Measurements from ENCODE around the gene RNF150. TPM values are rescaled to one million over a fixed set of nuclear protein-coding genes. Genes with fewer than 3 reads are reported as not detected.

Gene RNF150
- total RNA-seq, 1 donor from 2014 or later, result 14.8 TPM

GRCh38 chr4:140993370-140993769 lies 139.9 kb downstream of the RNF150 start:
- Mint-ChIP-seq H3K27me3 (ENCODE audit: low read depth) (no peaks in the 10 kb centered on the region), H3K36me3 (ENCODE audit: low read depth) (no peaks in the 10 kb centered on the region)
- no peak for TF ChIP-seq CTCF (IDR thresholded peaks at IDR 0.05)

DNA sequence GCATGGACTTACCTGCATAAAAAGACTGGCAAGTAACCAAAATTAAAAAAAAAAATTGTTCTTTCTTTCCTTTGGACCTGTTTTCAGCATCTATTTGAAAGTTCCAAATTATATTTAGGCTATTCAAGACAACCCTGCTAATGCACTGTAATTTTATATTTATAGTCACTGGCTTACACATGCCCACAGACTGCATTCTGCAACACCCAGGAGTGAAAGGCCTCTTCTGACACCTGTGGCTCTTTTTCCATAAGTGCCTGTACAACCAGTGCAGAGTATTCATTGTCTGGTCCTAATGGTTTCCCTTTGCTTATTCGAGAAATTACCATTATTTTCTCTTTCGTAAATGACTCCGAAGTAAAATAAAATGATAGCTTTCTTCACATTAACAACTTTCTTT lies 143.3 kb downstream of the RNF150 start:
- Mint-ChIP-seq H3K9me3 (ENCODE audit: low read depth) (no peaks in the 10 kb centered on the region), H3K27me3 (ENCODE audit: low read depth) (no peaks in the 10 kb centered on the region), H3K4me3 (ENCODE audit: unreplicated experiment) (no peak overlapping the region), H3K36me3 (ENCODE audit: low read depth) (no peaks in the 10 kb centered on the region), H3K27ac (ENCODE audit: unreplicated experiment) (no peak overlapping the region), H3K4me1 (ENCODE audit: low read depth) (peaks cover 4% of the 10 kb centered on the region)
- no peak for DNase-seq (ENCODE audit: low spot score)
- no peak for TF ChIP-seq CTCF (IDR thresholded peaks at IDR 0.05)

More at GRCh38 chr4:140993370-140993769, 139.9 kb downstream of the RNF150 start:
- H3K4me3 Mint-ChIP-seq (ENCODE audit: unreplicated experiment), result no peak overlapping the region
- peaks cover 16% of the 10 kb centered on the region for H3K4me1 Mint-ChIP-seq (ENCODE audit: low read depth)
- H3K9me3 Mint-ChIP-seq (ENCODE audit: low read depth), result no peaks in the 10 kb centered on the region
- no peak overlapping the region for H3K27ac Mint-ChIP-seq (ENCODE audit: unreplicated experiment)
- DNase-seq (ENCODE audit: low spot score), result no peak

DNA sequence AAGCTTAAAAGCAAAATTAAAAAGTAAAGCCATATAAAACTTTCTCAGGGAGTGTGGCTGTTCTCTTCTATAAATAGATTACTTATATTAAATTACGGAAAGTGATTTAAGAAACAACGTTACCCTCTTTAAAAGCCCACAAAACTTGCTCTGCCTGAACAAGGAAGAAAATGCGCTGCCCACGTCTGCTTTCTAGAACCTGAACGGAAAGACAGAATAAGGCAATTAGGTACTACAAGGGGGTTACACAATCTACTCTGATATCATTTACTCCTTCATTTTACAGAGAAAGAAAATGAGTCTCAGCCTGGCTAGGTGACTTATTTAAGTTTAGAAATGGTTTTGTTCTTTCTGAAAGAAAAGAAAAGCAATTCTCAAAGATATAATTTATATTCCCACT lies 147.2 kb downstream of the RNF150 start:
- no peak overlapping the region for H3K27ac Mint-ChIP-seq (ENCODE audit: unreplicated experiment)
- DNase-seq (ENCODE audit: low spot score), result no peak
- H3K27me3 Mint-ChIP-seq (ENCODE audit: low read depth), result no peaks in the 10 kb centered on the region
- TF ChIP-seq CTCF (IDR thresholded peaks at IDR 0.05), result no peak
- H3K9me3 Mint-ChIP-seq (ENCODE audit: low read depth), result peaks cover 10% of the 10 kb centered on the region
- H3K36me3 Mint-ChIP-seq (ENCODE audit: low read depth), result peaks cover 2% of the 10 kb centered on the region
- no peak overlapping the region for H3K4me3 Mint-ChIP-seq (ENCODE audit: unreplicated experiment)
- H3K4me1 Mint-ChIP-seq (ENCODE audit: low read depth), result peaks cover 6% of the 10 kb centered on the region

DNA sequence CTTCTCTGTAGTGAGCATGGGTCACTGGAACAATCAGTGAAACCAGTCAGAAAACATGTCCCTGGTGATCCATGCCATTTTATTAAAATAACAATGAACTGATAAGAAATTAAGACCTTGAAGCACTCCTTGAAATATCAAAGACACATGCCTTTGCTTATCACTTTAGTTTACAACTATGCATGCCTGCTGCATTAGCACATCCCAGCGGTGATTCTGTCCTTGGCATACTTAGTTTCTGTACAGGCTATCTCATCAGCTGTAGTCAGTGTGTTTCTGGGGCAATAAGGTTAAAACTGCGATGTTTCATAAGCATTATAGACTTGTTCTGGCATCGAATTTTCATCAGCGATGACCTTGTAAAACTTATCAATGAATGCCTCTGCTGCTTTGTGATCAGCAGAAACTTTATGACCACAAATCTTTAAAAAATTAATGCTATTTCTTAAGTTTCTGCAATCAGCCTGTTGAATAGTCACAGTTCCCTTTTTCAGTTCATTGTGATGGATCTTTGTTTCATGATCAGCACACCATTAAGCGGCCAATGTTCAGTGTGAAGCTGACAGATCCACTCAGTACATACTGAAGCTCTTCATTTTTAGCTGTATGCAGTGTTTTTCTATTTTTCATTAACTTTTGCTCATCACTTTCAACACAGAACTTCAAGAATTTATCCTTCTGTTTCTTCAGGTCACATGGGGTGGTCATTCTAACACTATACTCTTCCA lies 150.5 kb downstream of the RNF150 start:
- no peak overlapping the region for H3K27ac Mint-ChIP-seq (ENCODE audit: unreplicated experiment)
- H3K9me3 Mint-ChIP-seq (ENCODE audit: low read depth), result peaks cover 10% of the 10 kb centered on the region
- peaks cover 2% of the 10 kb centered on the region for H3K36me3 Mint-ChIP-seq (ENCODE audit: low read depth)
- no peak overlapping the region for H3K4me3 Mint-ChIP-seq (ENCODE audit: unreplicated experiment)
- TF ChIP-seq CTCF (IDR thresholded peaks at IDR 0.05), result no peak
- H3K27me3 Mint-ChIP-seq (ENCODE audit: low read depth), result no peaks in the 10 kb centered on the region
- no peak for DNase-seq (ENCODE audit: low spot score)
- H3K4me1 Mint-ChIP-seq (ENCODE audit: low read depth), result peaks cover 6% of the 10 kb centered on the region

DNA sequence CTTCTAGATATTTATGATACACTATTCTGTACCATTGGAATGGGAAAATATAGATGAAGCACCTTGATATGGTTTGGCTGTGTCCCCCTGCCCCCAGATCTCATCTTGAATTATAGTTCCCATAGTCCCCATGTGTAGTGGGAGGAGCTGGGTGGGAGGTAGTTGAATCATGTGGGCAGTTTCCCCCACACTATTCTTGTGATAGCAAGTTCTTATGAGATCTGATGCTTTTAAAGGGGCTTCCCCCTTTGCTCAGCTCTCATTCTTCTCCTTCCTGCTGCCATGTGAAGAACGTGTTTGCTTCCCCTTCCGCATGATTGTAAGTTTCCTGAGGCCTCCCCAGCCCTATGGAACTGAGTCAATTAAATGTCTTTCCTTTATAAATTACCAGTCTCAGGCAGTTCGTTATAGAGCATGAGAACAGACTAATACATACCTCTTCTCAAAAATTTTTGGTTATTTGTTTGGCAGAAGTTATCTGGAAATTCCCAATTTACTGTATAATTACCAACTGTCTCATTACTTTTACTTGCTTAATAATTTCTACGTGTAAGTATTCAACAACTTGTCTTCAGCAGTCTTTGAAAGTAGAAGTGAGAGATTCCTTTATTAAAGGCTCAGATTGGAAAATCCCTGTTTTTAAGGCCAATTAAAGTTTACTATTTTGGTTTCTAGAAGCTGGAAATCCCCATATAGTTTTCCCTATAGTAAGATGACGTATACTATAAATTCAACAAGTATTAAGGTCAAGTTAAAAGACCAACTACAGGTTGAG lies 152.7 kb downstream of the RNF150 start:
- no peak for TF ChIP-seq CTCF (IDR thresholded peaks at IDR 0.05)
- peaks cover 12% of the 10 kb centered on the region for H3K9me3 Mint-ChIP-seq (ENCODE audit: low read depth)
- H3K27ac Mint-ChIP-seq (ENCODE audit: unreplicated experiment), result no peak overlapping the region
- peaks cover 6% of the 10 kb centered on the region for H3K4me1 Mint-ChIP-seq (ENCODE audit: low read depth)
- no peak overlapping the region for H3K4me3 Mint-ChIP-seq (ENCODE audit: unreplicated experiment)
- no peaks in the 10 kb centered on the region for H3K27me3 Mint-ChIP-seq (ENCODE audit: low read depth)
- no peak for DNase-seq (ENCODE audit: low spot score)
- H3K36me3 Mint-ChIP-seq (ENCODE audit: low read depth), result peaks cover 2% of the 10 kb centered on the region
